Measurements from ENCODE around the gene MAMDC4. TPM values are rescaled to one million over a fixed set of nuclear protein-coding genes. Genes with fewer than 3 reads are reported as not detected.

MAMDC4 gene
- total and polyA plus RNA-seq, 3 donors from 2014 or later: 8.1 to 21.9 (median 18.3) TPM

GRCh38 chr9:136907011-136907914 is 55.1 kb downstream of the MAMDC4 start:
- no peak for DNase-seq
- Histone ChIP-seq H3K4me1 (peaks cover 9% of the 10 kb centered on the region), H3K36me3 (ENCODE audit: low read depth, missing control alignments) (no peaks in the 10 kb centered on the region), H3K9me3 (no peaks in the 10 kb centered on the region), H3K4me3 (no peak overlapping the region), H3K27me3 (no peaks in the 10 kb centered on the region), H3K27ac (no peak overlapping the region)
- no peak for TF ChIP-seq CTCF (IDR thresholded peaks at IDR 0.05)
- TF ChIP-seq POLR2A (IDR thresholded peaks at IDR 0.05): no peak
- intact Hi-C loops (cut with DNase I; ENCODE audit: low total_unique reads): no loop called here
- WGBS, 2 donors: 94 to 95% methylated on average over 16 to 29 of the region's 29 CpGs

Small RNAs within 50 kb of the gene (microRNA-seq; reads per million reads assigned to microRNA genes)
- gene MIR4292 (ENCODE audit: borderline number of aligned reads in 2 of 2, borderline replicate concordance in 1 of 2) (0 reads per million in 2 donors), gene MIR4479 (ENCODE audit: borderline number of aligned reads in 2 of 2, borderline replicate concordance in 1 of 2) (0 to 2.1 reads per million in 2 donors)

Small RNAs within 50 kb of the gene (small RNA-seq; reads per million reads assigned to genes)
- gene MIR4292 (0 reads per million in 2 donors), gene MIR4479 (0 reads per million in 2 donors)

Other genes with a start within 250 kb of the MAMDC4 start
- 100 to 1,000 TPM; 101 to 106 TPM for gene EGFL7, start 189.4 kb upstream of the MAMDC4 start, total RNA-seq
- gene EGFL7, start 189.4 kb upstream of the MAMDC4 start, polyA plus RNA-seq (ENCODE audit: insufficient read depth, low read depth, low replicate concordance): 68.5 TPM
- gene AGPAT2, start 164.9 kb upstream of the MAMDC4 start, total RNA-seq: 10 to 100 TPM; 46.6 to 52.7 TPM
- gene AGPAT2, start 164.9 kb upstream of the MAMDC4 start, polyA plus RNA-seq (ENCODE audit: insufficient read depth, low read depth, low replicate concordance): 34.2 TPM
- 10 to 100 TPM; 28.7 to 36.2 TPM for gene DIPK1B, start 139.8 kb upstream of the MAMDC4 start, total RNA-seq
- 23.3 TPM for gene DIPK1B, start 139.8 kb upstream of the MAMDC4 start, polyA plus RNA-seq (ENCODE audit: insufficient read depth, low read depth, low replicate concordance)
- gene LCN10, start 109.4 kb upstream of the MAMDC4 start, total RNA-seq: 10 to 100 TPM in 1 of 2 donors, 1 to 10 TPM in 1; 8.3 to 11.7 TPM
- gene LCN10, start 109.4 kb upstream of the MAMDC4 start, polyA plus RNA-seq (ENCODE audit: insufficient read depth, low read depth, low replicate concordance): 8.7 TPM
- gene LCN6, start 103.8 kb upstream of the MAMDC4 start, total RNA-seq: 10 to 100 TPM; 11.3 to 19.1 TPM
- gene LCN6, start 103.8 kb upstream of the MAMDC4 start, polyA plus RNA-seq (ENCODE audit: insufficient read depth, low read depth, low replicate concordance): 7.8 TPM
- not detected for gene LCN8, start 94.1 kb upstream of the MAMDC4 start, total RNA-seq
- 2.0 TPM for gene LCN8, start 94.1 kb upstream of the MAMDC4 start, polyA plus RNA-seq (ENCODE audit: insufficient read depth, low read depth, low replicate concordance)
- under 1 TPM in 1 of 2 donors, not detected in 1; 0.68 TPM for gene LCN15, start 87.8 kb upstream of the MAMDC4 start, total RNA-seq
- 0.41 TPM for gene LCN15, start 87.8 kb upstream of the MAMDC4 start, polyA plus RNA-seq (ENCODE audit: insufficient read depth, low read depth, low replicate concordance)
- 100 to 1,000 TPM; 108 to 127 TPM for gene TMEM141, start 61.0 kb upstream of the MAMDC4 start, total RNA-seq
- gene TMEM141, start 61.0 kb upstream of the MAMDC4 start, polyA plus RNA-seq (ENCODE audit: insufficient read depth, low read depth, low replicate concordance): 80.4 TPM
- 10 to 100 TPM; 41.1 to 59.8 TPM for gene CCDC183, start 56.0 kb upstream of the MAMDC4 start, total RNA-seq
- 37.8 TPM for gene CCDC183, start 56.0 kb upstream of the MAMDC4 start, polyA plus RNA-seq (ENCODE audit: insufficient read depth, low read depth, low replicate concordance)
- 100 to 1,000 TPM in 1 of 2 donors, 10 to 100 TPM in 1; 95.1 to 103 TPM for gene RABL6, start 44.4 kb upstream of the MAMDC4 start, total RNA-seq
- 69.1 TPM for gene RABL6, start 44.4 kb upstream of the MAMDC4 start, polyA plus RNA-seq (ENCODE audit: insufficient read depth, low read depth, low replicate concordance)
- gene AJM1, start 9.9 kb upstream of the MAMDC4 start, total RNA-seq: 10 to 100 TPM; 13.1 to 24.6 TPM
- 4.0 TPM for gene AJM1, start 9.9 kb upstream of the MAMDC4 start, polyA plus RNA-seq (ENCODE audit: insufficient read depth, low read depth, low replicate concordance)
- 100 to 1,000 TPM; 134 to 146 TPM for gene PHPT1, start 2.9 kb upstream of the MAMDC4 start, total RNA-seq
- 146 TPM for gene PHPT1, start 2.9 kb upstream of the MAMDC4 start, polyA plus RNA-seq (ENCODE audit: insufficient read depth, low read depth, low replicate concordance)
- gene EDF1, start 14.0 kb downstream of the MAMDC4 start, total RNA-seq: 100 to 1,000 TPM; 278 to 330 TPM
- gene EDF1, start 14.0 kb downstream of the MAMDC4 start, polyA plus RNA-seq (ENCODE audit: insufficient read depth, low read depth, low replicate concordance): 368 TPM
- 10 to 100 TPM; 23.7 to 32.9 TPM for gene TRAF2, start 34.2 kb downstream of the MAMDC4 start, total RNA-seq
- gene TRAF2, start 34.2 kb downstream of the MAMDC4 start, polyA plus RNA-seq (ENCODE audit: insufficient read depth, low read depth, low replicate concordance): 21.9 TPM
- 100 to 1,000 TPM; 509 to 749 TPM for gene FBXW5, start 92.4 kb downstream of the MAMDC4 start, total RNA-seq
- gene FBXW5, start 92.4 kb downstream of the MAMDC4 start, polyA plus RNA-seq (ENCODE audit: insufficient read depth, low read depth, low replicate concordance): 452 TPM
- gene C8G, start 92.9 kb downstream of the MAMDC4 start, total RNA-seq: 1 to 10 TPM; 4.6 to 4.9 TPM
- 4.6 TPM for gene C8G, start 92.9 kb downstream of the MAMDC4 start, polyA plus RNA-seq (ENCODE audit: insufficient read depth, low read depth, low replicate concordance)
- gene LCN12, start 99.9 kb downstream of the MAMDC4 start, total RNA-seq: 10 to 100 TPM; 11.5 to 27.8 TPM
- gene LCN12, start 99.9 kb downstream of the MAMDC4 start, polyA plus RNA-seq (ENCODE audit: insufficient read depth, low read depth, low replicate concordance): 27.1 TPM
- 1,000 to 10,000 TPM; 5,554 to 5,948 TPM for gene PTGDS, start 125.2 kb downstream of the MAMDC4 start, total RNA-seq
- gene PTGDS, start 125.2 kb downstream of the MAMDC4 start, polyA plus RNA-seq (ENCODE audit: insufficient read depth, low read depth, low replicate concordance): 4,976 TPM
- gene LCNL1, start 130.6 kb downstream of the MAMDC4 start, total RNA-seq: 100 to 1,000 TPM in 1 of 2 donors, 10 to 100 TPM in 1; 59.3 to 131 TPM
- 17.5 TPM for gene LCNL1, start 130.6 kb downstream of the MAMDC4 start, polyA plus RNA-seq (ENCODE audit: insufficient read depth, low read depth, low replicate concordance)
- gene PAXX, start 140.1 kb downstream of the MAMDC4 start, total RNA-seq: 10 to 100 TPM; 47.8 to 56.6 TPM
- gene PAXX, start 140.1 kb downstream of the MAMDC4 start, polyA plus RNA-seq (ENCODE audit: insufficient read depth, low read depth, low replicate concordance): 25.9 TPM
- 1 to 10 TPM; 1.8 to 1.9 TPM for gene CLIC3, start 144.2 kb downstream of the MAMDC4 start, total RNA-seq
- 2.8 TPM for gene CLIC3, start 144.2 kb downstream of the MAMDC4 start, polyA plus RNA-seq (ENCODE audit: insufficient read depth, low read depth, low replicate concordance)
- gene ABCA2, start 175.9 kb downstream of the MAMDC4 start, total RNA-seq: 10 to 100 TPM; 56.0 to 65.5 TPM
- gene ABCA2, start 175.9 kb downstream of the MAMDC4 start, polyA plus RNA-seq (ENCODE audit: insufficient read depth, low read depth, low replicate concordance): 33.6 TPM
- gene FUT7, start 179.7 kb downstream of the MAMDC4 start, total RNA-seq: under 1 TPM; 0.06 to 0.24 TPM
- gene FUT7, start 179.7 kb downstream of the MAMDC4 start, polyA plus RNA-seq (ENCODE audit: insufficient read depth, low read depth, low replicate concordance): 0.24 TPM
- 100 to 1,000 TPM in 1 of 2 donors, 10 to 100 TPM in 1; 75.9 to 103 TPM for gene NPDC1, start 193.8 kb downstream of the MAMDC4 start, total RNA-seq
- gene NPDC1, start 193.8 kb downstream of the MAMDC4 start, polyA plus RNA-seq (ENCODE audit: insufficient read depth, low read depth, low replicate concordance): 47.7 TPM
- 1 to 10 TPM; 5.7 to 9.6 TPM for gene ENTPD2, start 201.7 kb downstream of the MAMDC4 start, total RNA-seq
- gene ENTPD2, start 201.7 kb downstream of the MAMDC4 start, polyA plus RNA-seq (ENCODE audit: insufficient read depth, low read depth, low replicate concordance): 8.5 TPM
- gene SAPCD2, start 218.2 kb downstream of the MAMDC4 start, total RNA-seq: 1 to 10 TPM; 1.4 to 1.7 TPM
- gene SAPCD2, start 218.2 kb downstream of the MAMDC4 start, polyA plus RNA-seq (ENCODE audit: insufficient read depth, low read depth, low replicate concordance): 0.78 TPM
- 10 to 100 TPM in 1 of 2 donors, 1 to 10 TPM in 1; 7.2 to 10.1 TPM for gene UAP1L1, start 225.2 kb downstream of the MAMDC4 start, total RNA-seq
- 6.9 TPM for gene UAP1L1, start 225.2 kb downstream of the MAMDC4 start, polyA plus RNA-seq (ENCODE audit: insufficient read depth, low read depth, low replicate concordance)
- 100 to 1,000 TPM; 122 to 124 TPM for gene MAN1B1, start 234.6 kb downstream of the MAMDC4 start, total RNA-seq
- gene MAN1B1, start 234.6 kb downstream of the MAMDC4 start, polyA plus RNA-seq (ENCODE audit: insufficient read depth, low read depth, low replicate concordance): 62.2 TPM